Colonic mucosa (tissue), 4 donors: Measurements from ENCODE around the gene C16orf95. TPM values are rescaled to one million over a fixed set of nuclear protein-coding genes. Genes with fewer than 3 reads are reported as not detected.

ENCODE experiments used
- DNase-seq: peaks from one replicate; pipeline ENCODE4 v3.0.0-alpha.2; 2020
- H3K27ac ChIP-seq: fragments of 200-600 bp; one replicate; pipeline ENCODE4 v1.8.0; 2021
- H3K27me3 ChIP-seq: fragments of 200-600 bp; one replicate; pipeline ENCODE4 v1.8.0; 2021
- H3K36me3 ChIP-seq: fragments of 200-600 bp; one replicate; pipeline ENCODE4 v1.8.0; 2021
- H3K4me1 ChIP-seq: fragments of 200-600 bp; one replicate; pipeline ENCODE4 v1.8.0; 2021; ENCODE audit warnings: mild to moderate bottlenecking
- H3K4me3 ChIP-seq: fragments of 200-600 bp; one replicate; pipeline ENCODE4 v1.8.0; 2021
- H3K9ac ChIP-seq, 2 donors: one replicate each; pipeline ENCODE4 v1.7.0; 2013; ENCODE audit warnings: control low read depth in 2 of 2, low read depth in 2 of 2, low read length in 2 of 2
- H3K9me3 ChIP-seq: fragments of 200-600 bp; one replicate; pipeline ENCODE4 v1.8.0; 2021
- CTCF ChIP-seq: fragments of 200-600 bp; IDR thresholded peaks from one replicate; pipeline ENCODE4 v1.8.0; 2022; ENCODE audit warnings: antibody characterized with exemption, mild to moderate bottlenecking
- intact Hi-C: fragments of 100-400 bp; cut with DNase I; formaldehyde crosslinking; loops from one replicate; pipeline ENCODE4 v1.14.1; 2022
- total RNA-seq, 2 donors: library from RNA; stranded (reverse); fragmentation: NEBNext Ultra II Directional in 1 of 2; extraction: Animal tissue kit (Norgen Biotek cat#: 25700) in 1 of 2; gene quantifications; one replicate each; pipeline ENCODE4 v1.2.1, GENCODE V29; 2021
- donor health status: healthy.
- donor health status: DM: no; HTN: no; CAD: no.
- donor health status: DM: no; HTN: no; CAD: no.

The C16orf95 gene
- total RNA-seq, 2 donors from 2014 or later, result 5.0 to 9.7 TPM

DNA sequence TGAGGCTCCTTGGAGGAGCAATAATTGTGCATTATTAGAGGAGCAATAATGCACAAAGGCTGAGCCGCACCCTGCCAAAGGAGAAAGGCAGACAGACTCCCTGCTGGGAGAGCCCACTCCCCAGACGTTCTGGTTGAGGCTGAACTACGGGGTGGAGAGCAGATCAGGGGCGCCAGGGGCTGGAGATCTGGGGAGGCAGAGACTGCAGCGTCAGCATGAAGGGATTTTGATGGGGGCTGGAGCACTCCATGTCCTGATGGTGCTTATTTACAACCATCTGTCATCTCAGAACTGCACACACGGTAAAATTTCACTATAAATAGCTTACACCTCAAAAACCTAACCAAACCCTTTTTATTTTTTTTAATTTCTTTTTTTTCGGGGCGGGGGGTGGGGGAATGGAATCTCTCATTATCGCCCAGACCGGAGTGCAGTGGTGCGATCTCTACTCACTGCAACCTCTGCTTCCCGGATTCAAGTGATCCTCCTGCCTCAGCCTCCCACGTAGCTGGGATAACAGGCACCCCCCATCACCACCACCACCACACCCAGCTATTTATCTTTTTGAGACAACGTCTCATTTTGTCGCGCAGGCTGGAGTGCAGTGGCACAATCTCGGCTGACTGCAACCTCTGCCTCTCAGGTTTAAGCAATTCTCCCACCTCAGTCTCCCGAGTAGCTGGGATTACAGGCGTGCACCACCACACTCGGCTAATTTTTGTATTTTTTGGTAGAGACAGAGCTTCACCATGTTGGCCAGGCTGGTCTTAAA, 4.3 kb upstream of the C16orf95 start:
- no peak overlapping the region for H3K9ac ChIP-seq
- H3K9me3 ChIP-seq, result no peaks in the 10 kb centered on the region
- H3K27ac ChIP-seq, result no peak overlapping the region
- no peak for TF ChIP-seq CTCF
- no peak overlapping the region for H3K4me3 ChIP-seq
- intact Hi-C loops, result loop anchor here (10.0 kb wide), 1 partner anchor 313 kb away; no protein-coding TSS in a partner anchor
- no peaks in the 10 kb centered on the region for H3K36me3 ChIP-seq
- no peaks in the 10 kb centered on the region for H3K4me1 ChIP-seq
- no peaks in the 10 kb centered on the region for H3K27me3 ChIP-seq
- no peak for DNase-seq

- DNase-seq, result no peak
- intact Hi-C loops, result loop anchor here (10.0 kb wide), 1 partner anchor 314 kb away; no protein-coding TSS in a partner anchor
- no peak overlapping the region for H3K4me3 ChIP-seq
- no peaks in the 10 kb centered on the region for H3K9me3 ChIP-seq
- H3K4me1 ChIP-seq, result no peaks in the 10 kb centered on the region
- no peak overlapping the region for H3K9ac ChIP-seq
- no peak for TF ChIP-seq CTCF
- no peak overlapping the region for H3K27ac ChIP-seq
- H3K36me3 ChIP-seq, result no peaks in the 10 kb centered on the region
- H3K27me3 ChIP-seq, result no peaks in the 10 kb centered on the region
These were observed 3.5 kb upstream of the C16orf95 start for GRCh38 chr16:87320510-87321227.

DNA sequence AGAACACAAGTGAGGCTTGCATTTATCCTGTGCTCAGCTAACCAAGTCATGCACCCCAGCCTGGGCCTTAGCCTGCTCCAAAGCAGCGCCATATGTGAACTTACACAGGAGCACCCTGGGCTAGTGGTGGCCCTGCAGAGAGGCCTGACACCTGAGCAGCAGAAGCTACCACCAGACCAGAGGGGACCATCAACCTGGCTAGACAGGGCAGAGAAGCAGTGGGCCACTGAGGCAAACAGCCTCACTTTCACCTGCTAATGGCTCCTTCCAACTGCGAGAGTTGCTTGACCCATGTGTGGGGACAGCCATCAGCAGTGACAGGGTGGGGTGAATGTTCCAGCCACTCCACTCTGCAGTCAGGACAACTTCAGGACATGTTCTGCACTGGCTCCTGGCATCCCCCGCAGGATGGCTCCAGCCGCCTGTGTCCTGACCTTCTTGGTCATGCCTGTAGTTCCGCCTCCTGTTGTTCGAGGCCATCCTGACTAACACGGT, 2.9 kb upstream of the C16orf95 start:
- no peak overlapping the region for H3K4me3 ChIP-seq
- no peak overlapping the region for H3K9ac ChIP-seq
- DNase-seq, result no peak
- no peaks in the 10 kb centered on the region for H3K4me1 ChIP-seq
- no peaks in the 10 kb centered on the region for H3K36me3 ChIP-seq
- no peaks in the 10 kb centered on the region for H3K9me3 ChIP-seq
- H3K27me3 ChIP-seq, result no peaks in the 10 kb centered on the region
- intact Hi-C loops, result loop anchor here (5.0 to 10.0 kb wide), 2 partner anchors 72 to 315 kb away; partner anchors contain the start of gene MAP1LC3B
- H3K27ac ChIP-seq, result no peak overlapping the region
- no peak for TF ChIP-seq CTCF

- H3K27me3 ChIP-seq, result no peaks in the 10 kb centered on the region
- H3K4me1 ChIP-seq, result no peaks in the 10 kb centered on the region
- DNase-seq, result no peak
- intact Hi-C loops, result loop anchor here (5.0 kb wide), 1 partner anchor 73 kb away; the partner anchor contains the start of gene MAP1LC3B
- no peak overlapping the region for H3K9ac ChIP-seq
- H3K36me3 ChIP-seq, result no peaks in the 10 kb centered on the region
- H3K27ac ChIP-seq, result no peak overlapping the region
- no peaks in the 10 kb centered on the region for H3K9me3 ChIP-seq
- TF ChIP-seq CTCF, result no peak
- H3K4me3 ChIP-seq, result no peak overlapping the region
These were observed 1.8 kb upstream of the C16orf95 start for GRCh38 chr16:87319011-87319410.

DNA sequence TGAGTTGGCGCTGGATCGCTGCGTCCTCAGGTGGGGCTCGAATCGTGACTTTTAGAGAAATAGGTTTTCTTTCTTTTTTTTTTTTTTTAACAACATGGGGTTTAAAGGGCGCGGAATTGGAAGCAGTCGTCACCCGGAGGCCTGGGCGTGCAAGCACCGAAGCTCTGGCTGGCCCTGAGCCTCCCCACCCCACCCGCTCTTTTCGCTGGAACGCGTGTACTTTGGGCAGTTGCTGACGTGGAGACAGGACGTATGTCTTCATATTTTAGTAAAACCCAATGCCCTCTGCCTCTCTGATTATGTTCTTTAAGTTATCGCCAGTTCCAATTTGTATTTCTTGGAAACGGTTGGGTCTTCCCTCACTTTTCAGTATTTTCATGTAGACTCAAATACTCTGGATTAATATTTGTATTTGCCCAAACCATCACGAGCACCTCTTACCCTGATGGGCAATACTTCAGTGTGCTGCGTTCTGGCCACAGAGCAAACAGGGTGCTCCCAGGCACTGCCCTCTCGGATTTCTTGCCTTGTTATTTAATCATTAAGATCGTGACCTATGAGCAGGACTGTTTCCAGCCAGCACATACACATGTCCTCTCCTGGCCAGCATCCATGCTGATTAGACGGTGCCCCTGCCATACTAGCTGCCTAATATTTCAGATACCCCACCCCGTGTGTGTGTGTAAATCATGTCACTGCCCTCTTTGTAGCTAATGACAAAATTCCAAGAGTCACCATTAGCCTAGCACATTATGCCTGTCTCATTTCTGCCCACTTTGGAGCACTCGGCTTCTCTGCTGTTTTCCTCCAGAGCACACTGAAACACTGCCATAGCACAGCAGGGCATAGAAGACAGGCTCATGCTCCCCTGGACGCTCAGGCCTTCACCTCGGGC, 805 bp upstream of the C16orf95 start:
- Histone ChIP-seq H3K27me3 (no peaks in the 10 kb centered on the region), H3K36me3 (no peaks in the 10 kb centered on the region), H3K9me3 (no peaks in the 10 kb centered on the region), H3K27ac (peak overlapping the region; percentile 92), H3K4me3 (peak overlapping the region; percentile 87), H3K9ac (peak overlapping the region; percentile 94 to 95), H3K4me1 (no peaks in the 10 kb centered on the region)
- intact Hi-C loops, result loop anchor here (5.0 kb wide), 1 partner anchor 74 kb away; the partner anchor contains the start of gene MAP1LC3B
- TF ChIP-seq CTCF, result no peak
- DNase-seq, result peak; percentile 66
